ENCODE results near the gene SLC8A1.

The SLC8A1 gene

DNA sequence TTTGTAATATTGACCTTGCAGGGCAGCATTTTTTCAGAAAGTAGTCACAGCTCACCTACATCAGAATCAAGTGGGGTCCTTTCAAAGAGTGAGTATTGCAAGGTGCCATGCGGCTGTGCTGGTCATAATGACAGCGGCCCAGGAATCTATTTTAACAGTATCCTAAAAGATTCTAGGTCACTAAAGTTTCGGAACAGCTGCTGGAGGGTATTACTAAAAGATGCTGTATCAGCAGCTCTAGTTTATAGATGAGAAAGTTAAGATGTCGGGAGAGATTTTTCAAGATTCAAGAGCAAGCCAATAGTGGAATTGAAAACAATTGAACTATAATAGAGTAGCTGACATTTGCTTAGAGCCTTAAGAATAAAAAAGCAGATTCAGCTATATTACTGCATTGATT lies 336.0 kb downstream of the SLC8A1 start:
- no peak overlapping the region for H3K4me3 ChIP-seq (ENCODE audit: low read depth in 1 of 2, low read length in 1 of 2)
- H3K27me3 ChIP-seq = no peaks in the 10 kb centered on the region
- no peak overlapping the region for H3K27ac ChIP-seq
- no peak for TF ChIP-seq CTCF (IDR thresholded peaks at IDR 0.05)
- no peaks in the 10 kb centered on the region for H3K36me3 ChIP-seq
- no peaks in the 10 kb centered on the region for H3K9me3 ChIP-seq
- no peaks in the 10 kb centered on the region for H3K4me1 ChIP-seq (ENCODE audit: control insufficient read depth in 1 of 2, insufficient read depth in 1 of 2, low read depth in 1 of 2, low read length in 1 of 2)

DNA sequence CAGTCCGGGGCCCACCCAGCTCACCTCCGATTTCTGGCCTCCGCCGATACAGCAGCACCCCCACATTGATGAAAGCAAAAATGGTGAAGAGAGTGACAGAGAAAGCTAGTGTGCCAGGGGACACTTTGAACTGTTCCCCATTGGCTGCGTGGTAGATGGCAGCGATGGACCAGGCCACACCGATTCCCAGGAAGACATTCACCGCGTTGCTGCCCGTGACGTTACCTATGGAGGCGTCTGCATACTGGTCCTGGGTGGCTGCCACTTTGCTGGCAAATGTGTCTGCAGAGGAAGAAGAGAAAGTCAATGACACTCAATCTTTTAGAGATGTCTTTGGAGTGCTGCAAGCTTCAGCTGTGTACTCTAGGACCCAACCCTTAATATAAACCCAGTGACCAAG lies 336.5 kb downstream of the SLC8A1 start:
- H3K36me3 ChIP-seq = no peaks in the 10 kb centered on the region
- H3K4me3 ChIP-seq (ENCODE audit: low read depth in 1 of 2, low read length in 1 of 2) = no peak overlapping the region
- no peaks in the 10 kb centered on the region for H3K9me3 ChIP-seq
- no peaks in the 10 kb centered on the region for H3K27me3 ChIP-seq
- no peak overlapping the region for H3K27ac ChIP-seq
- no peaks in the 10 kb centered on the region for H3K4me1 ChIP-seq (ENCODE audit: control insufficient read depth in 1 of 2, insufficient read depth in 1 of 2, low read depth in 1 of 2, low read length in 1 of 2)
- no peak for TF ChIP-seq CTCF (IDR thresholded peaks at IDR 0.05)

- no peaks in the 10 kb centered on the region for H3K4me1 ChIP-seq (ENCODE audit: control insufficient read depth in 1 of 2, insufficient read depth in 1 of 2, low read depth in 1 of 2, low read length in 1 of 2)
- no peaks in the 10 kb centered on the region for H3K9me3 ChIP-seq
- H3K27me3 ChIP-seq = no peaks in the 10 kb centered on the region
- TF ChIP-seq CTCF (IDR thresholded peaks at IDR 0.05) = no peak
- H3K4me3 ChIP-seq (ENCODE audit: low read depth in 1 of 2, low read length in 1 of 2) = no peak overlapping the region
- H3K27ac ChIP-seq = no peak overlapping the region
- no peaks in the 10 kb centered on the region for H3K36me3 ChIP-seq
Measured at GRCh38 chr2:40113997-40114396, 337.9 kb downstream of the SLC8A1 start.

GRCh38 chr2:40113272-40113968 lies 338.5 kb downstream of the SLC8A1 start:
- TF ChIP-seq CTCF (IDR thresholded peaks at IDR 0.05) = no peak
- H3K36me3 ChIP-seq = no peaks in the 10 kb centered on the region
- no peak overlapping the region for H3K27ac ChIP-seq
- no peaks in the 10 kb centered on the region for H3K9me3 ChIP-seq
- no peaks in the 10 kb centered on the region for H3K4me1 ChIP-seq (ENCODE audit: control insufficient read depth in 1 of 2, insufficient read depth in 1 of 2, low read depth in 1 of 2, low read length in 1 of 2)
- no peaks in the 10 kb centered on the region for H3K27me3 ChIP-seq
- H3K4me3 ChIP-seq (ENCODE audit: low read depth in 1 of 2, low read length in 1 of 2) = no peak overlapping the region

- H3K27ac ChIP-seq = no peak overlapping the region
- no peak overlapping the region for H3K4me3 ChIP-seq (ENCODE audit: low read depth in 1 of 2, low read length in 1 of 2)
- no peaks in the 10 kb centered on the region for H3K9me3 ChIP-seq
- H3K36me3 ChIP-seq = no peaks in the 10 kb centered on the region
- no peaks in the 10 kb centered on the region for H3K4me1 ChIP-seq (ENCODE audit: control insufficient read depth in 1 of 2, insufficient read depth in 1 of 2, low read depth in 1 of 2, low read length in 1 of 2)
- no peaks in the 10 kb centered on the region for H3K27me3 ChIP-seq
- TF ChIP-seq CTCF (IDR thresholded peaks at IDR 0.05) = no peak
Measured at GRCh38 chr2:40109381-40109780, 342.5 kb downstream of the SLC8A1 start.
